A549 (cell line): ENCODE results near the gene ATAD5. TPM values are rescaled to one million over a fixed set of nuclear protein-coding genes. Genes with fewer than 3 reads are reported as not detected.
"Not testable (repeated sequence)": the region's sequence is repeated elsewhere in the genome, so short reads cannot be mapped to it uniquely, and the experiment has no call there.

Experiments
- ATAC-seq, 2 experiments: fragments of 200-7000 bp in 1 of 2; fragments of >200 bp in 1 of 2; cut with Nextera tagmentation in 1 of 2; cut with Tn5 transposase in 1 of 2; 3 replicates each; pipeline versions ENCODE4 v1.8.0 to v1.9.1; 2018 to 2020; ENCODE audit warnings: mild to moderate bottlenecking in 1 of 2, moderate library complexity in 1 of 2
- CTCF ChIA-PET: fragments of 300-600 bp; sonication (Branson Sonifier 250); formaldehyde crosslinking; extraction: SDS; loops from one replicate; lab custom pipeline; 2021; ENCODE audit warnings: antibody characterized with exemption, inconsistent platforms; lab: Yijun Ruan, JAX
- POLR2A ChIA-PET: fragments of 350-600 bp; formaldehyde crosslinking; extraction: SDS; loops from one replicate; lab custom pipeline; 2021; ENCODE audit warnings: antibody characterized with exemption, inconsistent platforms; lab: Yijun Ruan, JAX
- DNase-seq, 2 experiments: peaks; one replicate each; pipeline versions ENCODE4 v3.0.0 to v3.0.0-alpha.2; 2011 to 2016; ENCODE audit warnings: low read depth in 1 of 2, low spot score in 1 of 2
- FAIRE-seq: peaks from 2 replicates; lab custom pipeline; 2011; peaks lifted over from hg19 to GRCh38; lab: Jason Lieb, UNC
- H3K27ac ChIP-seq, 2 experiments: fragments of >200 bp; sonication (Bioruptor Twin); formaldehyde crosslinking; 3 replicates each; pipeline ENCODE4 v1.5.1; 2016 to 2017
- H3K4me1 ChIP-seq: fragments of >200 bp; sonication (Bioruptor Twin); formaldehyde crosslinking; 3 replicates; pipeline ENCODE4 v1.6.1; 2016
- H3K4me2 ChIP-seq: fragments of >200 bp; sonication (Bioruptor Twin); formaldehyde crosslinking; 3 replicates; pipeline ENCODE4 v1.6.1; 2016
- H3K4me3 ChIP-seq: fragments of >200 bp; sonication (Bioruptor Twin); formaldehyde crosslinking; 3 replicates; pipeline ENCODE4 v1.5.1; 2016
- H3K9me3 ChIP-seq: fragments of >200 bp; sonication (Bioruptor Twin); formaldehyde crosslinking; 3 replicates; pipeline ENCODE4 v1.6.1; 2016
- ATOH8 ChIP-seq: fragments of 250-450 bp; sonication (Bioruptor Pico); IDR thresholded peaks from 2 replicates; pipeline ENCODE4 v1.5.0; 2020; ENCODE audit warnings: low read depth, mild to moderate bottlenecking, moderate library complexity
- BHLHE40 ChIP-seq: IDR thresholded peaks from 2 replicates; pipeline ENCODE4 v1.6.1; 2012; ENCODE audit warnings: low read depth, low read length, inconsistent platforms
- CBX2 ChIP-seq: fragments of 200-600 bp; sonication (generic); IDR thresholded peaks from 2 replicates; pipeline ENCODE4 v1.6.1; 2016; ENCODE audit warnings: low read depth, mild to moderate bottlenecking, borderline replicate concordance
- CBX8 ChIP-seq: fragments of 200-600 bp; sonication (generic); IDR thresholded peaks from 2 replicates; pipeline ENCODE4 v1.6.1; 2016
- CHD2 ChIP-seq: fragments of 150-350 bp; IDR thresholded peaks from 2 replicates; pipeline ENCODE4 v1.6.1; 2014; ENCODE audit warnings: low read length; ENCODE audit not compliant: partially characterized antibody
- EHF ChIP-seq: fragments of 250-450 bp; sonication (Bioruptor Pico); IDR thresholded peaks from 2 replicates; pipeline ENCODE4 v1.5.0; 2020; ENCODE audit warnings: mild to moderate bottlenecking
- EP300 ChIP-seq, 2 experiments: fragments of >200 bp; sonication (Bioruptor Twin); formaldehyde crosslinking; IDR thresholded peaks; 2 replicates in 1 of 2; 3 replicates in 1 of 2; pipeline ENCODE4 v1.6.1; 2016 to 2017
- FOSB ChIP-seq: fragments of 250-450 bp; sonication (Bioruptor Pico); IDR thresholded peaks from 2 replicates; pipeline ENCODE4 v1.5.0; 2020; ENCODE audit warnings: mild to moderate bottlenecking, moderate library complexity
- GATA3 ChIP-seq: IDR thresholded peaks from 2 replicates; pipeline ENCODE4 v1.6.1; 2012; ENCODE audit warnings: borderline replicate concordance
- HEYL ChIP-seq: fragments of 250-450 bp; sonication (Bioruptor Pico); IDR thresholded peaks from 2 replicates; pipeline ENCODE4 v1.8.0; 2021; ENCODE audit warnings: mild to moderate bottlenecking, moderate library complexity
- HOXA7 ChIP-seq: fragments of 250-450 bp; sonication (Bioruptor Pico); IDR thresholded peaks from 2 replicates; pipeline ENCODE4 v1.5.0; 2020; ENCODE audit warnings: mild to moderate bottlenecking, moderate library complexity
- JUN ChIP-seq, 2 experiments: fragments of >200 bp; sonication (Bioruptor Twin); formaldehyde crosslinking; IDR thresholded peaks; 2 replicates in 1 of 2; 3 replicates in 1 of 2; pipeline ENCODE4 v1.6.1; 2016 to 2017
- JUNB ChIP-seq: fragments of >200 bp; sonication (Bioruptor Twin); formaldehyde crosslinking; IDR thresholded peaks from 2 replicates; pipeline ENCODE4 v1.6.1; 2016
- KDM1A ChIP-seq: fragments of 200-600 bp; sonication (generic); IDR thresholded peaks from 2 replicates; pipeline ENCODE4 v1.6.1; 2016; ENCODE audit warnings: low read depth, mild to moderate bottlenecking
- MAX ChIP-seq: IDR thresholded peaks from 2 replicates; pipeline ENCODE4 v1.6.1; 2012
- MAZ ChIP-seq: fragments of 150-350 bp; IDR thresholded peaks from 2 replicates; pipeline ENCODE4 v1.6.1; 2014; ENCODE audit warnings: antibody characterized with exemption, low read depth, low read length, borderline replicate concordance
- MYC ChIP-seq: IDR thresholded peaks from 2 replicates; pipeline ENCODE4 v1.6.1; 2012; ENCODE audit warnings: mild to moderate bottlenecking, inconsistent platforms, low read length, improper control_type of control experiment, borderline replicate concordance
- NR3C1 ChIP-seq: fragments of >200 bp; sonication (Bioruptor Twin); formaldehyde crosslinking; IDR thresholded peaks from 3 replicates; pipeline ENCODE4 v1.6.1; 2017
- POLR2A ChIP-seq: IDR thresholded peaks from 2 replicates; pipeline ENCODE4 v1.6.1; 2012; ENCODE audit warnings: mild to moderate bottlenecking, low read length
- SMC3 ChIP-seq: fragments of >200 bp; sonication (Bioruptor Twin); formaldehyde crosslinking; IDR thresholded peaks from 3 replicates; pipeline ENCODE4 v1.6.1; 2018; ENCODE audit warnings: inconsistent platforms
- TP53 ChIP-seq: fragments of 250-450 bp; sonication (Bioruptor Pico); IDR thresholded peaks from 2 replicates; pipeline ENCODE4 v1.5.0; 2021; ENCODE audit warnings: mild to moderate bottlenecking, moderate library complexity
- WGBS: methylation state at CpG from one replicate; pipeline ENCODE4 v1.1.6; 2017; ENCODE audit errors: missing lambda C conversion rate; 5-methylcytosine and 5-hydroxymethylcytosine counted together
- polyA plus RNA-seq, 4 experiments: library from polyadenylated mRNA; depleted of rRNA in 3 of 4; stranded (reverse); fragments of >200 nt; fragmentation: RNase III in 1 of 4; extraction: RNeasy Plus Mini Kit Qiagen cat#74134 plus additional on column Dnase treatment in 1 of 4; gene quantifications; 2 replicates in 3 of 4; 3 replicates in 1 of 4; pipeline ENCODE4 v1.2.3, GENCODE V29; 2011 to 2017
- TF ChIP-seq, protein P1 (sequence below): fragments of >200 bp; sonication (Bioruptor Twin); formaldehyde crosslinking; IDR thresholded peaks from 3 replicates; pipeline ENCODE4 v1.5.1; 2016
- TF ChIP-seq, protein P2 (sequence below): fragments of 250-450 bp; sonication (Bioruptor Pico); IDR thresholded peaks from 2 replicates; pipeline ENCODE4 v1.5.0; 2021; ENCODE audit warnings: mild to moderate bottlenecking, moderate library complexity, borderline replicate concordance
- TF ChIP-seq, protein P3 (sequence below): fragments of 200-600 bp; sonication (generic); IDR thresholded peaks from 2 replicates; pipeline ENCODE4 v1.6.1; 2016; ENCODE audit warnings: antibody characterized with exemption, mild to moderate bottlenecking, moderate library complexity
- TF ChIP-seq, protein P4 (sequence below): IDR thresholded peaks from 2 replicates; pipeline ENCODE4 v1.6.1; 2012

ATAD5 gene
- polyA plus RNA-seq, 2 of the 4 experiments (the other 2 are of a cell fraction), result 4.5 to 9.5 TPM

DNA sequence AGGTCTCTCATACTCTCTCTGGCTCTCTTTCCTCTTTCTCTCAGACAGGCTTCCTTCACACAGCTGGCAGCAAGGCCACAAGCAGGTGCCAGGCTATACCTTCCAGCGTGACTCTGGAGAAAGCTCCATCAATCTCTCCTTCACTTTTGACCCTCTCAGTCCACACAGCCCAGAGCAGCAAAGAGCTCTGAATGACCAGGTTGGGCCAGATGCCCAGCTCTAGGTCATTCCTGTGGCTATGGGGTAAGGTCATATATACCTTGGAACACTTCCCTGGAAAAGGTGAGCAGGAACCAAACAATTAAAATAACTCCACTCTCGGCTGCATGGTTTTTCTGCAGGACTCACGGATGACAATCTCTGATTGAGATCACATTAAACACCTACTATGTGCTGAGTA lies 98.7 kb downstream of the ATAD5 start:
- Histone ChIP-seq H3K27ac (no peak overlapping the region), H3K4me2 (no peak overlapping the region), H3K4me3 (no peak overlapping the region)
- DNase-seq, result no peak
- WGBS, result 89% methylated on average over 3 of the region's 3 CpGs
- POLR2A ChIA-PET, result no interaction called here
- TF ChIP-seq KDM1A (no peak), NR3C1 (no peak), HOXA7 (no peak), JUN (IDR thresholded peaks at IDR 0.05) (no peak), EHF (CRISPR knock-in tag) (no peak), POLR2A (no peak), ATOH8 (no peak), SMC3 (no peak), CBX8 (no peak), JUNB (no peak)
- TF ChIP-seq, all 56 proteins: peak for 0
- H3K9me3 ChIP-seq, result no peaks in the 10 kb centered on the region
- no peak for FAIRE-seq
- CTCF ChIA-PET, result interaction anchor here (0.6 to 1.3 kb wide), 3 partner anchors 14 to 491 kb away, joined by 3 read pairs; no protein-coding TSS in a partner anchor
- no peak for ATAC-seq
- H3K4me1 ChIP-seq, result no peaks in the 10 kb centered on the region

- H3K4me3 ChIP-seq, H3K4me1 ChIP-seq, H3K9me3 ChIP-seq, FAIRE-seq, DNase-seq, ATAC-seq, H3K4me2 ChIP-seq, H3K27ac ChIP-seq, POLR2A ChIA-PET: not testable (repeated sequence)
- 73% methylated on average over 8 of the region's 8 CpGs for WGBS
- CTCF ChIA-PET, result interaction anchor here (1.0 to 1.1 kb wide), 2 partner anchors 284 to 292 kb away, joined by 3 to 4 read pairs; no protein-coding TSS in a partner anchor
Measured at GRCh38 chr17:30931582-30931981, 99.8 kb downstream of the ATAD5 start.

- CTCF ChIA-PET, result interaction anchor here (0.7 to 2.2 kb wide), 4 partner anchors 16 to 591 kb away, joined by 3 to 5 read pairs (median 3); no protein-coding TSS in a partner anchor
- 67% methylated on average over 5 of the region's 5 CpGs for WGBS
Measured at GRCh38 chr17:30933966-30934365, 102.2 kb downstream of the ATAD5 start.

More at GRCh38 chr17:30933966-30934365, 102.2 kb downstream of the ATAD5 start:
- POLR2A ChIA-PET, result no interaction called here
- Histone ChIP-seq H3K4me1 (no peaks in the 10 kb centered on the region), H3K4me3 (no peak overlapping the region), H3K9me3 (no peaks in the 10 kb centered on the region), H3K4me2 (no peak overlapping the region), H3K27ac (no peak overlapping the region)
- no peak for TF ChIP-seq MAZ
- no peak for TF ChIP-seq EP300 (IDR thresholded peaks at IDR 0.05)
- no peak for TF ChIP-seq FOSB (CRISPR knock-in tag)
- no peak for TF ChIP-seq EHF (CRISPR knock-in tag)
- TF ChIP-seq TP53 (CRISPR knock-in tag), result no peak
- no peak for TF ChIP-seq CBX8
- no peak for TF ChIP-seq KDM1A
- TF ChIP-seq, protein P1, sequence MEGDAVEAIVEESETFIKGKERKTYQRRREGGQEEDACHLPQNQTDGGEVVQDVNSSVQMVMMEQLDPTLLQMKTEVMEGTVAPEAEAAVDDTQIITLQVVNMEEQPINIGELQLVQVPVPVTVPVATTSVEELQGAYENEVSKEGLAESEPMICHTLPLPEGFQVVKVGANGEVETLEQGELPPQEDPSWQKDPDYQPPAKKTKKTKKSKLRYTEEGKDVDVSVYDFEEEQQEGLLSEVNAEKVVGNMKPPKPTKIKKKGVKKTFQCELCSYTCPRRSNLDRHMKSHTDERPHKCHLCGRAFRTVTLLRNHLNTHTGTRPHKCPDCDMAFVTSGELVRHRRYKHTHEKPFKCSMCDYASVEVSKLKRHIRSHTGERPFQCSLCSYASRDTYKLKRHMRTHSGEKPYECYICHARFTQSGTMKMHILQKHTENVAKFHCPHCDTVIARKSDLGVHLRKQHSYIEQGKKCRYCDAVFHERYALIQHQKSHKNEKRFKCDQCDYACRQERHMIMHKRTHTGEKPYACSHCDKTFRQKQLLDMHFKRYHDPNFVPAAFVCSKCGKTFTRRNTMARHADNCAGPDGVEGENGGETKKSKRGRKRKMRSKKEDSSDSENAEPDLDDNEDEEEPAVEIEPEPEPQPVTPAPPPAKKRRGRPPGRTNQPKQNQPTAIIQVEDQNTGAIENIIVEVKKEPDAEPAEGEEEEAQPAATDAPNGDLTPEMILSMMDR, result no peak
- TF ChIP-seq, protein P2, sequence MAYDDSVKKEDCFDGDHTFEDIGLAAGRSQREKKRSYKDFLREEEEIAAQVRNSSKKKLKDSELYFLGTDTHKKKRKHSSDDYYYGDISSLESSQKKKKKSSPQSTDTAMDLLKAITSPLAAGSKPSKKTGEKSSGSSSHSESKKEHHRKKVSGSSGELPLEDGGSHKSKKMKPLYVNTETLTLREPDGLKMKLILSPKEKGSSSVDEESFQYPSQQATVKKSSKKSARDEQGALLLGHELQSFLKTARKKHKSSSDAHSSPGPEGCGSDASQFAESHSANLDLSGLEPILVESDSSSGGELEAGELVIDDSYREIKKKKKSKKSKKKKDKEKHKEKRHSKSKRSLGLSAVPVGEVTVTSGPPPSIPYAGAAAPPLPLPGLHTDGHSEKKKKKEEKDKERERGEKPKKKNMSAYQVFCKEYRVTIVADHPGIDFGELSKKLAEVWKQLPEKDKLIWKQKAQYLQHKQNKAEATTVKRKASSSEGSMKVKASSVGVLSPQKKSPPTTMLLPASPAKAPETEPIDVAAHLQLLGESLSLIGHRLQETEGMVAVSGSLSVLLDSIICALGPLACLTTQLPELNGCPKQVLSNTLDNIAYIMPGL (CRISPR knock-in tag), result no peak
- TF ChIP-seq SMC3, result no peak
- no peak for TF ChIP-seq HEYL (CRISPR knock-in tag)
- TF ChIP-seq CBX2, result no peak
- TF ChIP-seq CHD2, result no peak
- TF ChIP-seq, protein P3, sequence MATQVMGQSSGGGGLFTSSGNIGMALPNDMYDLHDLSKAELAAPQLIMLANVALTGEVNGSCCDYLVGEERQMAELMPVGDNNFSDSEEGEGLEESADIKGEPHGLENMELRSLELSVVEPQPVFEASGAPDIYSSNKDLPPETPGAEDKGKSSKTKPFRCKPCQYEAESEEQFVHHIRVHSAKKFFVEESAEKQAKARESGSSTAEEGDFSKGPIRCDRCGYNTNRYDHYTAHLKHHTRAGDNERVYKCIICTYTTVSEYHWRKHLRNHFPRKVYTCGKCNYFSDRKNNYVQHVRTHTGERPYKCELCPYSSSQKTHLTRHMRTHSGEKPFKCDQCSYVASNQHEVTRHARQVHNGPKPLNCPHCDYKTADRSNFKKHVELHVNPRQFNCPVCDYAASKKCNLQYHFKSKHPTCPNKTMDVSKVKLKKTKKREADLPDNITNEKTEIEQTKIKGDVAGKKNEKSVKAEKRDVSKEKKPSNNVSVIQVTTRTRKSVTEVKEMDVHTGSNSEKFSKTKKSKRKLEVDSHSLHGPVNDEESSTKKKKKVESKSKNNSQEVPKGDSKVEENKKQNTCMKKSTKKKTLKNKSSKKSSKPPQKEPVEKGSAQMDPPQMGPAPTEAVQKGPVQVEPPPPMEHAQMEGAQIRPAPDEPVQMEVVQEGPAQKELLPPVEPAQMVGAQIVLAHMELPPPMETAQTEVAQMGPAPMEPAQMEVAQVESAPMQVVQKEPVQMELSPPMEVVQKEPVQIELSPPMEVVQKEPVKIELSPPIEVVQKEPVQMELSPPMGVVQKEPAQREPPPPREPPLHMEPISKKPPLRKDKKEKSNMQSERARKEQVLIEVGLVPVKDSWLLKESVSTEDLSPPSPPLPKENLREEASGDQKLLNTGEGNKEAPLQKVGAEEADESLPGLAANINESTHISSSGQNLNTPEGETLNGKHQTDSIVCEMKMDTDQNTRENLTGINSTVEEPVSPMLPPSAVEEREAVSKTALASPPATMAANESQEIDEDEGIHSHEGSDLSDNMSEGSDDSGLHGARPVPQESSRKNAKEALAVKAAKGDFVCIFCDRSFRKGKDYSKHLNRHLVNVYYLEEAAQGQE, result no peak
- TF ChIP-seq, protein P4, sequence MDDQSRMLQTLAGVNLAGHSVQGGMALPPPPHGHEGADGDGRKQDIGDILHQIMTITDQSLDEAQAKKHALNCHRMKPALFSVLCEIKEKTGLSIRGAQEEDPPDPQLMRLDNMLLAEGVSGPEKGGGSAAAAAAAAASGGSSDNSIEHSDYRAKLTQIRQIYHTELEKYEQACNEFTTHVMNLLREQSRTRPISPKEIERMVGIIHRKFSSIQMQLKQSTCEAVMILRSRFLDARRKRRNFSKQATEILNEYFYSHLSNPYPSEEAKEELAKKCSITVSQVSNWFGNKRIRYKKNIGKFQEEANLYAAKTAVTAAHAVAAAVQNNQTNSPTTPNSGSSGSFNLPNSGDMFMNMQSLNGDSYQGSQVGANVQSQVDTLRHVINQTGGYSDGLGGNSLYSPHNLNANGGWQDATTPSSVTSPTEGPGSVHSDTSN, result no peak
- no peak for TF ChIP-seq MYC
- TF ChIP-seq MAX, result no peak
- no peak for TF ChIP-seq BHLHE40
- no peak for TF ChIP-seq GATA3
- no peak for TF ChIP-seq JUN (IDR thresholded peaks at IDR 0.05)
- peak; percentile 36 for FAIRE-seq
- DNase-seq, result no peak
- no peak for ATAC-seq
